T-cell (primary cell): ENCODE measurements around the gene DIRAS1. TPM values are rescaled to one million over a fixed set of nuclear protein-coding genes. Genes with fewer than 3 reads are reported as not detected.
"Not testable (repeated sequence)": the region's sequence is repeated elsewhere in the genome, so short reads cannot be mapped to it uniquely, and the experiment has no call there.

ENCODE experiments used
- ATAC-seq, 4 experiments: fragments of 200-7000 bp in 3 of 4; fragments of 150-1000 bp in 1 of 4; cut with Tn5 transposase; replicated peaks in 1 of 4; 1 replicate in 3 of 4; 2 replicates in 1 of 4; pipeline ENCODE4 v1.10.0; 2021; ENCODE audit warnings: moderate library complexity in 3 of 4, mild to moderate bottlenecking in 2 of 4, moderate number of reproducible peaks in 1 of 4
- CTCF ChIA-PET, 2 donors: fragments of 300-600 bp; sonication (Branson Sonifier 250); formaldehyde crosslinking; loops; one replicate each; lab custom pipeline; 2022; ENCODE audit warnings: antibody characterized with exemption in 2 of 2; lab: Charles Lee
- POLR2A ChIA-PET, 2 donors: fragments of 300-600 bp; sonication (Branson Sonifier 250); formaldehyde crosslinking; loops; one replicate each; lab custom pipeline; 2022; ENCODE audit warnings: antibody characterized with exemption in 2 of 2; lab: Charles Lee
- DNase-seq, 35 experiments: peaks; one replicate each; pipeline versions ENCODE4 v3.0.0 to v3.0.0-alpha.2; 2013 to 2023
- H3K27ac ChIP-seq: one replicate; pipeline ENCODE4 v1.5.1; 2013; ENCODE audit warnings: low read length
- H3K27me3 ChIP-seq, 2 experiments: replicated peaks in 1 of 2; 1 replicate in 1 of 2; 2 replicates in 1 of 2; pipeline versions ENCODE4 v1.6.1 to v1.7.0; 2013; ENCODE audit warnings: low read length in 1 of 2, mixed read lengths in 1 of 2; ENCODE audit not compliant: control insufficient read depth in 2 of 2, insufficient read depth in 2 of 2; ENCODE audit errors: extremely low read depth in 1 of 2
- H3K36me3 ChIP-seq, 2 donors: 1 replicate in 1 of 2; 2 replicates in 1 of 2; pipeline versions ENCODE4 v1.6.1 to v1.7.0; 2013; ENCODE audit warnings: low read length in 1 of 2; ENCODE audit not compliant: control insufficient read depth in 2 of 2, insufficient read depth in 1 of 2; ENCODE audit errors: extremely low read depth in 1 of 2
- H3K4me1 ChIP-seq, 2 experiments: 1 replicate in 1 of 2; 2 replicates in 1 of 2; pipeline versions ENCODE4 v1.6.1 to v1.7.0; 2013; ENCODE audit warnings: low read length in 2 of 2, mixed read lengths in 1 of 2; ENCODE audit not compliant: insufficient read depth in 2 of 2, control insufficient read depth in 1 of 2; ENCODE audit errors: extremely low read depth in 1 of 2
- H3K4me3 ChIP-seq, 2 donors: 1 replicate in 1 of 2; 2 replicates in 1 of 2; pipeline versions ENCODE4 v1.5.1 to v1.7.0; 2013; ENCODE audit warnings: mild to moderate bottlenecking in 2 of 2, low read length in 1 of 2, moderate library complexity in 1 of 2; ENCODE audit not compliant: control insufficient read depth in 1 of 2; ENCODE audit errors: extremely low read depth in 1 of 2
- H3K9me3 ChIP-seq: 2 replicates; pipeline ENCODE4 v1.7.0; 2013
- H3K27ac Mint-ChIP-seq, 2 donors: one replicate each; pipeline ENCODE4 v1.8.0; 2020 to 2021; ENCODE audit warnings: mild to moderate bottlenecking in 2 of 2, mixed read lengths in 2 of 2
- H3K27me3 Mint-ChIP-seq, 2 donors: one replicate each; pipeline ENCODE4 v1.8.0; 2021 to 2022; ENCODE audit warnings: mixed read lengths in 2 of 2
- H3K36me3 Mint-ChIP-seq: one replicate; pipeline ENCODE4 v1.8.0; 2021; ENCODE audit warnings: mixed read lengths
- H3K4me1 Mint-ChIP-seq, 3 donors: one replicate each; pipeline ENCODE4 v1.8.0; 2020 to 2022; ENCODE audit warnings: mixed read lengths in 3 of 3, mild to moderate bottlenecking in 1 of 3
- H3K4me3 Mint-ChIP-seq, 3 donors: one replicate each; pipeline ENCODE4 v1.8.0; 2020 to 2022; ENCODE audit warnings: mild to moderate bottlenecking in 3 of 3, mixed read lengths in 3 of 3, moderate library complexity in 3 of 3
- H3K9me3 Mint-ChIP-seq, 3 donors: one replicate each; pipeline ENCODE4 v1.8.0; 2020 to 2022; ENCODE audit warnings: mixed read lengths in 3 of 3
- WGBS: methylation state at CpG from one replicate; pipeline ENCODE4 v1.1.5; 2013; ENCODE audit warnings: missing lambda C conversion rate; ENCODE audit not compliant: insufficient coverage; 5-methylcytosine and 5-hydroxymethylcytosine counted together
- total RNA-seq, 35 experiments: library from RNA in 6 of 35; stranded (reverse) in 6 of 35; fragments of 120-200 nt in 1 of 35; gene quantifications; one replicate each; pipeline versions ENCODE4 v1.2.1 to v1.2.4 and lab custom pipeline; 2013 to 2026

The DIRAS1 gene
- total RNA-seq, 5 donors from 2014 or later (not counting 1 experiment from before 2014, with no cell fraction given) = 0.53 to 0.70 (median 0.60) TPM

GRCh38 chr19:2676823-2677222, 44.3 kb downstream of the DIRAS1 start:
- Mint-ChIP-seq H3K27ac (no peak overlapping the region), H3K27me3 (no peaks in the 10 kb centered on the region), H3K9me3 (no peaks in the 10 kb centered on the region), H3K4me3 (no peak overlapping the region), H3K4me1 (peaks cover 0 to 8% (median 0%) of the 10 kb centered on the region in 3 donors), H3K36me3 (peaks cover 4% of the 10 kb centered on the region)
- H3K9me3 ChIP-seq = no peaks in the 10 kb centered on the region
- no peaks in the 10 kb centered on the region for H3K27me3 ChIP-seq
- no peak overlapping the region for H3K4me3 ChIP-seq
- no peak for ATAC-seq
- CTCF ChIA-PET = interaction anchor here in 1 of 2 donors (0.6 kb wide), 2 partner anchors 28 to 518 kb away, joined by 3 to 4 read pairs; no protein-coding TSS in a partner anchor
- DNase-seq = no peak
- POLR2A ChIA-PET = no interaction called here
- H3K27ac ChIP-seq = no peak overlapping the region
- WGBS = 75% methylated on average over 8 of the region's 12 CpGs
- H3K36me3 ChIP-seq = no peaks in the 10 kb centered on the region
- H3K4me1 ChIP-seq = no peaks in the 10 kb centered on the region

- Mint-ChIP-seq H3K27ac (no peak overlapping the region), H3K27me3 (no peaks in the 10 kb centered on the region), H3K9me3 (no peaks in the 10 kb centered on the region), H3K4me1 (peaks cover 0 to 5% (median 0%) of the 10 kb centered on the region in 3 donors), H3K36me3 (no peaks in the 10 kb centered on the region), H3K4me3 (no peak overlapping the region)
- H3K4me3 ChIP-seq = no peak overlapping the region
- POLR2A ChIA-PET = no interaction called here
- WGBS = 86% methylated on average over 10 of the region's 11 CpGs
- ATAC-seq = no peak
- H3K27ac ChIP-seq = no peak overlapping the region
- H3K27me3 ChIP-seq = no peaks in the 10 kb centered on the region
- H3K9me3 ChIP-seq = no peaks in the 10 kb centered on the region
- no peaks in the 10 kb centered on the region for H3K4me1 ChIP-seq
- H3K36me3 ChIP-seq = no peaks in the 10 kb centered on the region
- no peak for DNase-seq
- CTCF ChIA-PET = no interaction called here
Observed at GRCh38 chr19:2675892-2676291, 45.3 kb downstream of the DIRAS1 start.

DNA sequence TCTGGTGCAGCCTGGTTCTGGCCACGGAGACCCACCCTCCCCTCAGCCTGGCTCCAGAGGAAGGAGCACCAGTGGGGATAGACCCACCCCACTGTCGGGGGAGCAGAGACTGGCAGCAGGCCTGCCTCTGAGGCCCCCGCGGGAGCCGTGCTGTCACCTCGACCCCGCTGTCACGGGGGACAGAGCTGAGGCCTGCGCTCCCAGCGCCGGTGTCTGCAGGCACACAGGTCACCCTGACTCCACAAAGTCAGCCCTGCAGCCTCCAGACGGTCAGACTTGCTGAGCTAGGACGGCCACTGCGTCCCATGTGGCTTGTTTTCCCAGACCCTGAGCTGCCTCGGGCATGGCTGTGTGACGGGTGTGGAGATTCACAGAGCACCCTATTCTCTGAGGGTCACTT, 51.0 kb downstream of the DIRAS1 start:
- Histone ChIP-seq H3K27ac (no peak overlapping the region), H3K27me3 (no peaks in the 10 kb centered on the region), H3K4me3 (no peak overlapping the region), H3K9me3 (no peaks in the 10 kb centered on the region), H3K36me3 (no peaks in the 10 kb centered on the region), H3K4me1 (no peaks in the 10 kb centered on the region)
- 88% methylated on average over 16 of the region's 16 CpGs for WGBS
- Mint-ChIP-seq H3K4me1 (no peaks in the 10 kb centered on the region), H3K27ac (no peak overlapping the region), H3K9me3 (no peaks in the 10 kb centered on the region), H3K36me3 (peaks cover 3% of the 10 kb centered on the region), H3K27me3 (no peaks in the 10 kb centered on the region), H3K4me3 (no peak overlapping the region)
- CTCF ChIA-PET = no interaction called here
- no peak for DNase-seq
- ATAC-seq = no peak
- POLR2A ChIA-PET = no interaction called here

- H3K36me3 ChIP-seq = no peaks in the 10 kb centered on the region
- ChIA-PET CTCF (no interaction called here), POLR2A (no interaction called here)
- no peaks in the 10 kb centered on the region for H3K9me3 ChIP-seq
- no peaks in the 10 kb centered on the region for H3K4me1 ChIP-seq
- Mint-ChIP-seq H3K27ac (no peak overlapping the region), H3K27me3 (no peaks in the 10 kb centered on the region), H3K4me1 (no peaks in the 10 kb centered on the region), H3K4me3 (no peak overlapping the region), H3K9me3 (no peaks in the 10 kb centered on the region), H3K36me3 (peaks cover 3% of the 10 kb centered on the region)
- no peak for DNase-seq
- H3K27ac ChIP-seq = no peak overlapping the region
- no peak for ATAC-seq
- H3K27me3 ChIP-seq = no peaks in the 10 kb centered on the region
- WGBS = 63% methylated on average over 9 of the region's 15 CpGs
- H3K4me3 ChIP-seq = no peak overlapping the region
Observed at GRCh38 chr19:2668175-2668763, 52.9 kb downstream of the DIRAS1 start.

DNA sequence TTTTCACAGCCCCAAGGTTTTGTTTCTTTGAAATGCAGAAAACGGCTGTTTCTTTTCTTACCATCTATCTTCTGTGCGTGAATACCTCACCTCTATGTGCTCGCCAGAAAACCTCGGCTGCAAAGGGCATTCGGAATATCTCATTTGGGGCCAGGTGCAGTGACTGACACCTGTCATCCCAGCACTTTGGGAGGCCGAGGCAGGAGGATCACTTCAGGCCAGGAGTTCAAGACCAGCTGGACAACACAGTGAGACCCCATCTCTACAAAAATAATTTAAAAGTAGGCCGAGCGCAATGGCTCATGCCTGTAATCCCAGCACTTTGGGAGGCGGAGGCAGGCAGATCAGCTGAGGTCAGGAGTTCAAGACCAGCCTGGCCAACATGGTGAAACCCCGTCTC, 53.8 kb downstream of the DIRAS1 start:
- CTCF ChIA-PET, H3K4me1 ChIP-seq: not testable (repeated sequence)

GRCh38 chr19:2666344-2666994, 54.7 kb downstream of the DIRAS1 start:
- Mint-ChIP-seq H3K27ac (no peak overlapping the region), H3K9me3 (no peaks in the 10 kb centered on the region), H3K4me1 (no peaks in the 10 kb centered on the region), H3K36me3 (peaks cover 3% of the 10 kb centered on the region), H3K27me3 (no peaks in the 10 kb centered on the region), H3K4me3 (no peak overlapping the region)
- ATAC-seq = no peak
- DNase-seq = no peak
- Histone ChIP-seq H3K4me1 (no peaks in the 10 kb centered on the region), H3K27ac (no peak overlapping the region), H3K4me3 (no peak overlapping the region), H3K9me3 (no peaks in the 10 kb centered on the region), H3K27me3 (peaks cover 0 to 2% of the 10 kb centered on the region in 2 experiments), H3K36me3 (no peaks in the 10 kb centered on the region)
- CTCF ChIA-PET = no interaction called here
- POLR2A ChIA-PET = no interaction called here
- 73% methylated on average over 5 of the region's 9 CpGs for WGBS

More for the DNA sequence above, 53.8 kb downstream of the DIRAS1 start:
- WGBS = 93% methylated on average over 7 of the region's 10 CpGs
- H3K27ac ChIP-seq, H3K36me3 Mint-ChIP-seq, H3K9me3 Mint-ChIP-seq, H3K27ac Mint-ChIP-seq, DNase-seq, POLR2A ChIA-PET, H3K4me3 Mint-ChIP-seq, ATAC-seq, H3K9me3 ChIP-seq, H3K27me3 ChIP-seq, H3K36me3 ChIP-seq, H3K4me1 Mint-ChIP-seq, H3K4me3 ChIP-seq, H3K27me3 Mint-ChIP-seq: not testable (repeated sequence)
